ENCODE results near the gene STYXL1.
"Not testable (repeated sequence)": the region's sequence is repeated elsewhere in the genome, so short reads cannot be mapped to it uniquely, and the experiment has no call there.

STYXL1 gene

DNA sequence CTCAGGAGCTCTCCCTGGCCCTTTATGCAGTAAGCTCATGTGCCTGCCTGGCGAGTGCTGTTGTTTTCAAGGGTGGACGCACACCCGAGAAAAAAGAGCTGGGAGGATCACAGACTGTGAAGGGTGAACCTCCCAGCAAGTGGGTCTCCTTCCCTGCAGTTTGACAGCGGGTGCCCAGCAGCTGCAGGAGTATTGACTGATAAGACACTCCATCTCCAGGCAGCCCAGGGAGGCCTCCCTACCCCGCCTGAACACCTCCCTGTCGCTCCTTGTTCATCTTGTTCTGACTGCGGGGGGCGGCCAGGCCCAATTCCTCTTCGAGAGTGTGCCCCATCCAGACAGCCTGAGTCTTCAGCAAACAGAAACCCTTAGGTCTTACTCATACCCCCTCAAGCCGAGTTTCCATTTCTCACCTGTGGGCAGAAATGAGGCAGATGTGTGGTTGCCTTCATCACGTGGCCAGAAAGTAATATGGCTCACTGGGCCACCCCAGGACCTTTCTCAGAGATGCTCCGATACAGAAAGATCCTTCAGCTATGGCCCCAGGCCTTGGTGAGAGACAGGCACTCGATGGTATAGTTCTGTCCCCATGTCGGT, 17.3 kb upstream of the STYXL1 start:
- DNase-seq = no peak

DNA sequence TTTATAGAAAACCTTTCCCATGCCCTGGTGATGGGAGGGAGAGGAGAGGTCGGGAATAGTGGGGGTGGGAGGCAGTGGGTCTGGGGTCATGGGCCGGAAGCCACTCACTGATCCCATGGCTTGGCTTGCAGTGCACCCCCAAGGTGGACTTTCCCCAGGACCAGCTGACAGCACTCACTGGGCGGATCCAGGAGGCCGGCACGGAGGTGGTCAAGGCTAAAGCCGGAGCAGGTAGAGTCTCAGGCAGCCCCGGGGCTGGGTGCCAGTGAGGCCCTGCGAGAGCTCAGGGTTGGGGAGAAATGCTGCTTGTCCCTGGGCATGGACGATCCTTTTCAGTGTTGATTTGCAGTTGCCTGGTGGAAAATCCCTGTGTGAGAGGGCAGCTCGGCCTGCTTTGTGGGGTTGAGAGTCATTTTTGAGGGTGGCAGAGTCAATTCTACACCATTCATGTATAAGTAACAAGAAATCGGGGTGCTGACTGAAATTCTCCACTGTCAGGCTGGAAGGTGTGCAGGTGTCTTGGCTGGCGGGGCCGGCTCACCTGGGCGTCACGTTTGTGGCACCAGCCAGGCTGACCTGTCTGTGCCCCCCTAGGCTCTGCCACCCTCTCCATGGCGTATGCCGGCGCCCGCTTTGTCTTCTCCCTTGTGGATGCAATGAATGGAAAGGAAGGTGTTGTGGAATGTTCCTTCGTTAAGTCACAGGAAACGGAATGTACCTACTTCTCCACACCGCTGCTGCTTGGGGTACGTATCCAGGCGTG, 16.6 kb upstream of the STYXL1 start:
- no peak for DNase-seq

DNA sequence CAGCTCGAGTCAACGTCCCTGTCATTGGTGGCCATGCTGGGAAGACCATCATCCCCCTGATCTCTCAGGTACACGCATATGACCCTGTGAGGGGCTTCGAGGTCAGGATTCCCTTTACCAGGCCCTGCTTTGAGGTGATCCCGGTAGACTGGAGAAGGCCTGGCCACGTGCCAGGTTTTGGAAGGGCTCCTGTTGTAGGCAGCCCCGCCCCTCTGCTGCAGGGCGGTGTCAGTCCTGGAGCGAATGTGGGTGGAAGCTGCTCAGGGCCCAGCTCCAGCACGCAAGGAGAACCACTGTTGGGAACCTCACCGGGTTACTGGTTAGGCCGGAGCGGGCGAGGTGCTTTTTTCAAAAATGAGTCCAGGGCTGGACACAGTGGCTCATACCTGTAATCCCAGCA, 15.7 kb upstream of the STYXL1 start:
- no peak for DNase-seq

DNA sequence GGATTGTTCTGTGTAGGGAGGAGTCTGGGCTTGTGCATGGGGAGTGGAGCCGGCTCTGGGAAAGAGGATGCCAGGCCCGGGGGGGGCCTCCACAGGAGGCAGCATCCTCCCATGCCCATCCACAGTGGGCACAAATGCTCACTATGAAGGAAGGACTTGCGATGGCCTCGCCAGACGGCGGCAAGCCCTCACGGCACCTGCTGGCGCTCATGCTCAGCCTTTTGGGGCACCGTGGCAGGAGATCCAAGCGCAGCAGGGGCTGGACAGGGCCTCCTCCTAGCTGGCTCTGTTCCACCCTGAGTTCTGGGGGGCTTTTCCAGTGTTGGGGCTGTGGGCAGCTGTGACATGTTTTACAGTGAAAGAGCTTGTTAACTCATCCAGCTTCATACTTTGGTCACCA, 15.3 kb upstream of the STYXL1 start:
- no peak for DNase-seq

DNA sequence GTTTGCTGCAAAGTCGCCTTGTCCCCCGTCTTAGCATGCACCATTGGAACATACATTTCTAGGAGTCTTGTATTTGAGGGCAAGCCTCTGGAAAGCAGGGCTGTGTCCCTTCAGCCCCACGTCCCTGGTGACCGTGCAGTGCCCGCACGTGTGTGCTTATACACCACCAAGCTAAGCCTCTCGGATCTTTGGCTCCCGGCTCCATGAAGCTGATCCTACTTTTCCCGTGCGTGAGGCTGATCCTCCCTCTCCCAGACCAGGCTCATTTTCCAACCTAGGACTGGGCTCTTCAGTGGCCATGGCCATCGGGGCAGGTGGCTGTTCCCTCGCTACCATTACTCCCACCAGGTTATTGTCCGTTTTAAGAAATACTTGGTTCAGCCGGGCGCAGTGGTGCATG, 14.5 kb upstream of the STYXL1 start:
- DNase-seq = no peak

DNA sequence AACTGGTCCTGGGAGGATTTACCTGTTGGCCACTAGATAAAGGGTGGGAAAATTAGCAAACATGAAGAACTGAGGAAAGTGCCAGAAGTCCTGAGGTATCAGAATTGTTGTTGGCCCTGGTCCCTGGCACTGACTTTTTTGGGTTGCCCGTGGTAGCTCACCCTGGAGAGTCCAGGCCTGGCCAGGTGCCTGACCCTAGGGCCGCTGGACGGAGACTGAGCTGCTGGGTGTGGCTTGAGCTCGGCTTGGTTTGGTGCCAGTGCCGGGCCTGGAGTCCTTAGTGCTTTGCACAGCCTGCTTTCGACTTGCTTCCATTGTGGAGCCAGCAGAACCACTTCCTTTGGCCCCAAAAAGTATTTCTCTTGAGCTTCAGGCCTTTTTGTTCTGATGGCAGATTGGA, 13.0 kb upstream of the STYXL1 start:
- no peak for DNase-seq

DNA sequence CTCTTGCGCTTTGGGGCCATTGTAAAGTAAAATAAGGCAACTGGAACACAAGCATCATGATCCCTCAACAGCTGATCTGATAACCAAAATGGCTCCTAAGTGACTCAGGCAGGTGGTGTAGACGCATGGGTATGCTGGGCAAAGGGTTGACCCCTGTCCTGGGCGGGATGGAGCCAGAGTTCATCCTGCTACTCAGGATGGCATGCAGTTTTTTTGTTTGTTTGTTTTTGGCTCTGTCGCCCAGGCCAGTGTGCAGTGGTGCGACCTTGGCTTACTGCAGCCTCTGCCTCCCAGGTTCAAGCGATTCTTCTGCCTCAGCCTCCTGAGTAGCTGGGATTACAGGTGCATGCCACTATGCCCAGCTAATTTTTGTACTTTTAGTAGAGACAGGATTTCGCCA, 10.9 kb upstream of the STYXL1 start:
- not testable (repeated sequence) for DNase-seq

DNA sequence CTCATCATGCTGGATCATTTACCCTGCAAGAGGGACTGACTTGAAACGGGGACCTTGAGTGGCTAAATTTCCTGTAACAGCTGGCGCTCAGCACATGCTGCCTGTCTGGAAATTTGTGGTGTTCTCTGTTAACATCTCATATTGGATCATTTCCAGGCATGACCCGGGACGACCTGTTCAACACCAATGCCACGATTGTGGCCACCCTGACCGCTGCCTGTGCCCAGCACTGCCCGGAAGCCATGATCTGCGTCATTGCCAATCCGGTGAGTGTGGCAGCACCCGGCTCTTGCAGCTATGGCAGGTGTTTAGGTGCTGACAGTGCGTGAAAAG, 10.0 kb upstream of the STYXL1 start:
- DNase-seq = no peak

DNA sequence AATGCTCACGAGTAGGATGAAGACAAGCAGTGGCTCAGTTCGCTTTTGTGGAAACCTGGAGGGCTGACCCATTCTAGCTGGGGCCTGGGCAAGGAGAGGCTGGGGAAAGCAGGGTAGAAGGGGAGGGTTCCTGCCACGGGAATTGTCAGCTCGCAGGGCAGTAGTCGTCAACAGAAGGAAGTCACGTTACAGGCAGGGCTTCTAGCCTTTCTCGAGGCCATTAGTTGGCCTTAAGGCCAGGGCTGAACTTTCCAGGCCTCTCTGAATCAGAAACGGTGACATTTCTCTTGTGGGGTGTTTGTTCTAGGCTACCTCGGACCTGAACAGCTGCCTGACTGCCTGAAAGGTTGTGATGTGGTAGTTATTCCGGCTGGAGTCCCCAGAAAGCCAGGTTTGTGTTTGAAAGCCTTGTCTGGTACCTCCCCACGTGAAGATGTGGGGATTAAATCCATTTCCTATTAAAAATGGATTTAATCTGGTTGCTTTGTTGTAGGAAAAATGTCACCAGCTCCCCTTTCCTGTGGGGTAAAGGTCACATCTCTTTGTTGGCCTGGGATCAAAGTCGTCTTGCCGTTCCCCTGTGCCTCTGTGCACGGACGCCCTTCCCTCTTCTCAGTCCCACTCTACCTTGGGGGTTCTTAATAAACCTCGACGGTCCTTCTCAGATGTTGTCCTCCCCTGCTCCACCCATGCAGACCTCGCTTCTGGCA, 9.5 kb upstream of the STYXL1 start:
- DNase-seq = no peak

DNA sequence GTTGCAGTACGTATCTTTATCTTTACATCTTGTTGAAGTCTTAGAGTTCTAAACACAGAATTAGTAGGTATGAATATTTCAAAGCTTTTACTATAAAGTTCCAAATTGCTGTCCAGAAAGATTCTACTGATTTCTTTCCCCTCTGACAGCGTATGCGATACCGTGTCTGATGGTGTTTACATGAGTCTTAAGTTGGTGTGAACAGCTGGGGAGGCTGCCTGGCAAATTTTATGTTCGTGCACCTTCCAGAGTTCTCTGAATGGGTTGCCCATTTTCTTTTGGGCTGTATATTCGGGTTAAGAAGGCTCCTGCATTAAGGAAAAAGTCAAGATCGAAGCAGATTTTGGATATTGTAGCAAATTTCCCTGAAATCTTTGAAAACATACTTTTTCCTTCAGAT, 8.4 kb upstream of the STYXL1 start:
- DNase-seq = no peak

DNA sequence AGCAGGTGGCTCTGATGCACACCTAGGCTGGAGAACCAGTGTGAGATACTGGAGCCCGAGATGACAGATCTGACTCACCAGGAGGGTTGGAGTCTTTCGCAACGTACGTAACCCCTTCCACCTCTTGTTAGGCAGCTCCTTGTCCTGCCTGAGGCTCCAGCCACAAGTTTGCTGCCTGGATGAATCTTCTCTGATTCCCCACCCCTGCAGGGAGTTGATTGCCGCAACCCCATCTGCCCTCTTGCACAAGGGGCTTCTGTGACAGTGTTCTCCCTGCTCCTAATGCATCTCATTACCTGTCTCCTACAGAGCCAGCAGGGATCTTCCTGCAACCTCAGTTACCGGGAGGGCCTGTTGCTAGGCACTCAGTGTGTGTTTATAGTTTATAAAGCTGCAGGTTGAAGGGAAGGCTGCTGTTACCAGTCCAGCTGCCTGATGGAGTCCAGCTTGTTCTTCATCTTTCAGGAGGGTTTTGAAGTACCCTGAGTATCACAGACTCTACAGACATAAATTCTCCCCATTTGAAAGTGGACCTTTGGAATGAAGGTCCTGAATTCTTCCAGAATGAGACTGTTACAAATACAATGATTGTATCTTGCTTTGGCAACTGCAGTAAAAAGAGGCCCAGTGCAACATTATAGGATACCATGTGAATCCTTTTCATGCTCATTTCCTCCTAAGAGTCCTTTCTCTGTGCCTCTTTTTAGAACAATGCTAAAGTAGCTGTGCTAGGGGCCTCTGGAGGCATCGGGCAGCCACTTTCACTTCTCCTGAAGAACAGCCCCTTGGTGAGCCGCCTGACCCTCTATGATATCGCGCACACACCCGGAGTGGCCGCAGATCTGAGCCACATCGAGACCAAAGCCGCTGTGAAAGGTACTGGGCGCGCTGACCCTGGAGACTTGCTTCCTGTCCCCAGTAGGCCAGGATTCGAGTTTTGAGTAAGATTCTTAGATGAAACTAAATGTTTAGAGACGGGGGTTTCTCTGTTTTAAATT, 6.6 kb upstream of the STYXL1 start:
- DNase-seq = no peak

DNA sequence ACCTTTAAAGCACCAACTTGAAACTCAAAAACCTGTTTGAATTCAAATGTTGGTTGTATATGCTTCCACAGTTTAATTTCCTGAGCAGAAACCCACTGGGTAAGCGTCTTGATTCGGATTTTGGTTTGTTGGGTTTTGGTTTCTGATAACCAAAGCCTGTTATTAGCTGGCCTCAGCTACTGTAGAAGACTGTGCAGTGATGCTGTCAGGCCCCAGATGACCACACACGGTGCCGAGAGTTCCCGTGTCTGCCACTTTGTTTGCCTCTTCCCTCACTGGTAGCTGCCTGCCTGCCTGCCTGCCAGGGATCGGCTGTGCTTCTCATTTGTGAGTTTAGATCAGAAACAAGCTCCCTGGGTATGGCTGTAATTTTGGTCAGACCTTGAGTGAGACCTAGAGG, 5.7 kb upstream of the STYXL1 start:
- DNase-seq = no peak

DNA sequence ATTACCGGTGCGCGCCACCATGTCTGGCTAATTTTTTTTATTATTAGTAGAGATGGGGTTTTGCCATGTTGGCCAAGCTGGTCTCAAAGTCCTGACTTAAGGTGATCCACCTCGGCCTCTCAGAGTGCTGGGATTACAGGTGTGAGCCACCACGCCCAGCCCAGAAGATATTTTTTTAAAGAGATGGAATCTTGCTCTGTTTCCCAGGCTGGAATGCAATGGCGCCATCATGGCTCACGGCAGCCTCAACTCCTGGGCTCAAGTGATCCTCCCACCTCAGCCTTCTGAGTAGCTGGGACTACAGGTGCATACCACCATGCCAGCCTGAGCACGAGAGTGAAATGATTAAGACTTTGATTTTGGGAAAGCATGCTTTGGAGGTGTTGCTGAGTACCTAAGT, 4.9 kb upstream of the STYXL1 start:
- DNase-seq = not testable (repeated sequence)

DNA sequence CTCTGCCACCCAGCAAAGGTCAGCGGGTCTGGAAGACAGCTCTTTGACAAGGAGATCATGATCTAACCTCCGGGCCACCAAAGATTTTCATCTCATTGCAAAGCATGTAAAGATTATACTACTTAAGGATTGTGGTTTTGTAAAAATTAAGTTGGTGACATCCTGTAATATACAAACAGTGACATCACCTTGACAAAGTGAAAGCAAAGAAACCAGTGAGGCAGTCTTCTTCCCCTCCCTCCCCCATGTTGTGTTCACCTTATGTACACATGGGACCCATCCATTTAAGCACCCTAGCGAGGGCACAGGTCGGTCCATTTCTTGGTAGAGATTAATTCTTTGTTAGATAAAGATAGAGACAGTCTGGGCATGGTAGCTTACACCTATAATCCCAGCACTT, 4.0 kb upstream of the STYXL1 start:
- peak; percentile 47 for DNase-seq

DNA sequence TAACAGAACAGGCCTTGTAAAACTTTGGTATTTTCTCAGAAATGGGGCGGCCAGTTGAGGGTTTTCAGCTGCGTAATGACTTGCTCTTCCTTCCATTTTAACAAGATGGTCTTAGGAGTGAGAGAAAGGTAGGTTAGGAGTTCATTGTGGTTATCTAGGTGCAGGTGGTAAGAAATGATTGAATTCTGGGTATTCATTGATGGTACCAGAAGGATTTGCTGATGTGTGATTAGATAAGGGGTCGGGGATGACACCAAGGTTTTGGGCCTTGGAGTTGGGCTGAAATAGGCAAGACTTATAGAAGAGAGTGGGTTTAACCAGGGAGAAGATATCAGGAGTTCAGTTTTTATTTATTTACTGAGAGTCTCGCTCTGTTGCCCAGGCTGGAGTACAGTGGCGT, 2.7 kb upstream of the STYXL1 start:
- DNase-seq = no peak

DNA sequence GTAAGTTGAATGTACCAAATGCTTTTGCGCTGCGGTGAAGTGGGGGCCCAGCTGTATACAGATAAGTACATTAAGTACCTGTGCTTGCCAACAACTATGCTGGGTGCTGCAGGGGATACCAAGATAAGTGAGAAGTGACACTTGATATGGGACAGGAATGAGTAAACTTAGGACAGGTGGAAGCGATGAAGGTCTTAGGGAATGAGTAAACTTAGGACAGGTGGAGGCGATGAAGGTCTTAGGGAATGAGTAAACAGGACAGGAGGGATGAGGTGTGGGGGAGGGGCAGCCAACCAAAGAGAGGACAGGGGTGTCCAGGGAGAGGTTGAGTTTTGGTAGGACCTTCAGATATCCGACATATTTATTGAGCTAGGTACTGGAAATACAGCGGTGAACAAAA, 1.5 kb upstream of the STYXL1 start:
- DNase-seq = no peak

DNA sequence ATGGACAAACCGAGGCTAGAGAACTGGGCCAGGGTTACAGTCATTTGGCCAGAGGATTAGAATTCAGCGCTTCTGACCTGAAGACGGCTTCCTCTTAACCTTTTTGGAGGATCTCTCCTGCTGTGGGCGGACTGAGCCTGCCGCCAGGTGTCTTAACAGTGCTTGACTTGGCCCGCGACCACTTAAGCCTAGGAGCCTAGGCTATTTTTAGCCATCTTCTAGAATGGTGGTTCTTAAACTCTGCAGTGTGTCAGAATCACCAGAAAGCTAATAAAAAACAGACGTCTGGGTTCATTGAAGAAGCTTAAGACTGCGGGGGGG, 828 bp upstream of the STYXL1 start:
- DNase-seq = peak; percentile 28

DNA sequence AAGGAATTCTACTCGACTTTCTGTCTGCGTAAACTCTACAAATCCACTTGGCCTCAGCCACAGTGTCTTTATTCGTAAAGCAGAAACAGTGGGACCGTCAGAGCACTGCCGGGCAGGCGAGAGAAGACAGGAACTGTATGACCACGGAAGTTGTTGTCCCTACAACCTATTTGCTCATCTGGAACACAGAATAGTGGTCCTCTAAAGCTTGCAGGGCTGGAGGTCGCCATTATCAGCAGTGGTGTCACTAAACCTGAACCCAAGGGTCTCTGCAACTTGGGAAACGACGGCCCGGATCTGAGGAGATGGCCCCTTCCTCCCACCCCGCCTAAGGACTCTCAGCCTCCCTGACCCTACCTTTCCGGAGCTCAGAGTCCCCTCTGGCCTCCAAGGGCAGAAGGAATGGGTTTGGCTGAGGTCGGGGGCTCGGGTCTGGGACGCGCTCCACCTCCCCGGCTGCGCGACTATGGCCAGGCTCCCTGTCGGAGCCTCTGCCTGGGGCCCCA, 442 bp downstream of the STYXL1 start:
- no peak for DNase-seq

DNA sequence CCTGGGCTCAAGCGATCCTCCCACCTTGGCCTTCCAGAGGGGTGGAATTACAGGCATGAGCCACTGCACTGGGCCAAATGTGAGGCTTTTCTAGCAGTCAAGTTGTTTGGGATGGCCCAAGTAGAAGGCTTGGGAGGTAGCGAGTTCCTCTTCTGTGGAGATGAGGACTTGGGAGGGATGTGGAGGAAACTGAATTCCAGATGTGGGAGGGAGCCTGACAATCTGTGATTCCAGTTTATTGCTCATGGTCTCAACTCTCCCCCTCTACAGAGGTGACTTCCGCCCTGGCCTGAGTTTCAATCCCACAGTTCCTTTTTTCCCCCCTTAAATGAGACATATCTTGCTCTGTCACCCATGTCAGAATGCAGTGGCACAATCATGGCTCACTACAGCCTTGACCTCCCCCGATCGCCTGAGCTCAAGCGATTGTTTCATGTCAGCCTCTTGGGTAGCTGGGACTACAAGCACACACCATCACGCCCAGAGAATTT, 3.4 kb downstream of the STYXL1 start:
- DNase-seq = no peak

DNA sequence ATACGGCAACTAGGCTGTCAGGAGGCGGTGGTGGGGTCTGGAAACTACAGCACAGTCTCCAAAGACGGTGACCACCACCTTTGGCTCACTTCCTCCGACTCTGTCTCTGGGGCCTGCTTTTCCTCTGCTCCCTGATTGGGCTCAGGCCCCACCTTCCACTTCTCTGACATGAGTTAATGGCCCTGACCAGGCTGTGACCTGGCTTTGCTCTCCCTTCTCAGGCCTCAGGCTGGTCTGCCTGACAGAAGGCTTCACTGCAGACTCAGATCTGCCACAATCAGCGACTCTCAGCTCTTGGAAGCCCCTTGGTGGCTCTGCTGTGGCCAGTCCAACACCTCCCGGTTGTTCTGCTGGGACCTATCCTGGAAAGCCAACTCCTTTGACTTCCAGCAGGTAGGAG, 7.7 kb downstream of the STYXL1 start:
- DNase-seq = no peak

DNA sequence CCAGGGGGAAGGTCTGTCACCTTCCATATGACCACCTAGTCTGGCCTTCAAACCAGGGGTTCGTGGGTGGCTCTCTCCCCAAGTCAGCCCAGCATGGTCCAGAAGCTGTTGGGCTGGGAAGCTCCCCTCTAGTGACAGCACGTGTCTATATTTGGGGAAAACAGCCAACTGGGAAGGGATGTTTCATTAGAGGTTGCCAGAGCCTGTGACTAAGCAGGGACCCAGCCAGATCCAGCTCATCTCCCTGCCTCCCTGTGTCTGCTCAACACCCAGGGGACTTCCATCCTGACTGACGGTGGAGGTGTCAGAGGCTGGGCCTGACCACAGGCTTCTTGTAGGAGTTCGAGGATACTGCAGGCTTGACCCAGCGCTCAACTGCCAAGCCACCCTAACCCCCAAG, 10.5 kb downstream of the STYXL1 start:
- no peak for DNase-seq

DNA sequence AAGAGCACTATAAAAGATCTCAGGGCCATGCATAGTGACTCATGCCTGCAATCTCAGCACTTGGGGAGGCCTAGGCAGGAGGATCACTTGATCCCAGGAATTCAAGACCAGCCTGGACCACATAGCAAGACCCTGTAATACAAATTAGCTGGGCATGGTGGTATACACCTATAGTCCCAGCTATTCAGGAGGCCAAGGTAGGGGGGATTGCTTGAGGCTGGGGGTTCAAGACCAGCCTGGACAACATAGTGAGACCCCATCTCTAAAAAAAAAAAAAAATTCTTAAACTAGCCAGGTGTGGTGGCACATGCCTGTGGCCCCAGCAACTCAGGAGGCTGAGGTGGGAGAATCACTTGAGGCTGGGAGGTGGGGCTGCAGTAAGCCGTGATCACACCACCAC, 15.8 kb downstream of the STYXL1 start:
- no peak for DNase-seq

DNA sequence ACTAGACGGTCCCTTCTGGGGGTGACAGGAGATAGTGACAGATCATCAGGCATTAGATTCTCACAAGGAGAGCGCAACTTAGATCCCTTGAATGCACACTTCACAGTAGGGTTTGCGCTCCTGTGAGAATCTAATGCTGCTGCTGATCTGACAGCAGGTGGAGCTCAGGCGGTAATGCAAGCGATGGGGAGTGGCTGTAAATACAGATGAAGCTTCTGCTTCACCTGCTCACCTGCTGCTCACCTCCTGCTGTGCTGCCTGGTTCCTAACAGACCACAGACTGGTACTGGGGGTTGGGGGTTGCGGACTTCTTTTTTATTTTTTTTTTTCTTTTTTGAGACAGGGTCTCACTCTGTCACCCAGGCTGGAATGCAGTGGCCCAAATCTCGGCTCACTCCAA, 18.1 kb downstream of the STYXL1 start:
- DNase-seq = not testable (repeated sequence)
